A549 treated with CpdA at 1 μM for 4 hours (cell line): ENCODE results near the gene C2orf72. TPM values are rescaled to one million over a fixed set of nuclear protein-coding genes. Genes with fewer than 3 reads are reported as not detected.

Experiments used
- total RNA-seq: library from RNA; stranded (reverse); fragments of 200-300 nt; extraction: Qiagen RNA extraction; gene quantifications from 5 replicates; pipeline ENCODE4 v1.2.3, GENCODE V29; 2022; ENCODE audit warnings: low read depth

Gene C2orf72
- 4.5 to 7.6 TPM (median 6.1 TPM) in 5 replicates for total RNA-seq

GRCh38 chr2:231037202-231037730 lies at the start of gene C2orf72:
Gene C2orf72 (plus strand): TSS chr2:231037523. CDS start chr2:231037566, 43 bp downstream.

GRCh38 chr2:230995821-230996220 lies 41.5 kb upstream of the C2orf72 start, which contains the start of gene SPATA3:
Gene SPATA3 (plus strand): TSS chr2:230996121. CDS start chr2:230996234, 113 bp downstream.

GRCh38 chr2:231056453-231057416 lies 19.4 kb downstream of the C2orf72 start, which contains the start of gene PSMD1:
Gene PSMD1 (plus strand): TSS chr2:231056867. CDS start chr2:231057026, 159 bp downstream.

Other genes starting within 250 kb of the C2orf72 start
- 63.7 to 80.6 TPM (median 76.6 TPM) in 5 replicates for gene ITM2C, start 172.6 kb upstream of the C2orf72 start, total RNA-seq
- gene GPR55, start 112.3 kb upstream of the C2orf72 start, total RNA-seq = 0.01 TPM in 1 of 5 replicates, not detected in the others
- not detected in 5 replicates for gene SPATA3, start 41.4 kb upstream of the C2orf72 start, total RNA-seq
- 114 to 124 TPM (median 121 TPM) in 5 replicates for gene PSMD1, start 19.3 kb downstream of the C2orf72 start, total RNA-seq
- gene HTR2B, start 87.5 kb downstream of the C2orf72 start, total RNA-seq = 0.07 to 0.19 TPM (median 0.13 TPM) in 4 of 5 replicates, not detected in the other
- gene ARMC9, start 161.1 kb downstream of the C2orf72 start, total RNA-seq = 13.4 to 19.0 TPM (median 16.4 TPM) in 5 replicates